Stimulated activated CD4-positive, alpha-beta T cell treated with anti-CD3 and anti-CD28 coated beads, Interleukin-15, amount 100 ng/mL, for 48 hours (primary cell): ENCODE measurements around the gene SERPINA5.

ENCODE experiments used
- DNase-seq, 2 donors: peaks; one replicate each; pipeline ENCODE4 v3.0.0-alpha.2; 2020; ENCODE audit warnings: low read depth in 2 of 2

Gene SERPINA5

DNA sequence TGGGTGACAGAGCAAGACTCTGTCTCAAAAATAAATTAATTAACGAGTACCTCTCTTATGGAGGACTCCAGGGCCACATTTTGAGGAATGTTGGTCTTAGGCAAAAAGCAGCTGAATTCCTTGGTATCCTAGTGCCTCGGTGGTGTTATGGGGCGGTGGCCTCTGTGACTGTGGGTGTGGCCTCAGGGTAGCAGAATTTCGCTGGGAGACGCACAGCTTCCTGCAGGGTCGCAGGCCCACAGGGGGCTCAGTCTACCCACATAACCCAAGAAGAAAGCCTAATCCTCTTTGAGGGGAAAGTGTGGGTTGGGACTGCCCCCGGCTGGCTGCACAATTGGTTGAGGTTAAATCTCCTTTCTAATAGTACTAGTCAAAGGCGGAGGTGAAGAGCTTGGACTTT, 31.2 kb upstream of the SERPINA5 start:
- no peak for DNase-seq

DNA sequence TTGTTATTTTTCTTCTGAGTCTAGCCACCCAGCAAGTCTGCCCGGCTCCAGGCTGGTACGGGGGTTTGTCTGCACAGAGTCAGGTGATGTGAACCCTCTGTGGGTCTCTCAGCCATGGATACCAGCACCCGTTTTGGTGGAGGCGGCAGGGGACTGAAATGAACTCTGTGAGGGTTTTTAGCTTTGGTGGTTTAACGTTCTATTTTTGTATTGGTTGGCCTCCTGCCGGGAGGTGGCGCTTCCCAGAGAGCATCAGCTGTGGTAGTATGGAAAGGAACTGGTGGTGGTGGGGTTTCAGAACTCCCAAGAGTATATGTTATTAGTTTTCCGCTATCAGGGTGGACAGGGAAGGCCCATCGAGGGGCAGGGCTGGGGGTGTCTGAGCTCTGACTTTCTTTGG, 25.2 kb upstream of the SERPINA5 start:
- DNase-seq = no peak

DNA sequence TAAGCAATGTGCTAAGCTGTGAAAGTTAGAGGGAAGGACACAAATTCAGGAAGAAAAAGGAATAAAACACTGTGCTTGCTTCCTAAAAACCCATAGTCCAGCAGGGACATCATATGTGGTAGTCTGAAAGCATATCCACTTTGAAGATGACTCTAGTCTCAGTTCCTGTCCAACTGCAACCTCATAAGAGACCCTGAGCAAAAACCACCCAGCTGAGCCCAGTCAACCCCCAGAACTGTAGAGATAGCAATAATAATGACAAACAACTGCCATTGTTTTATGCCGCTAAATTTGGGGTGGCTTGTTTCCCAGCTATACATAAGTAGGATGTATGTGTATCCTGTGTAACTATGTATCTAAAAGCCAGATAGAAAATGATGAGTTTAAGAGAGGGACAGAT, 23.9 kb upstream of the SERPINA5 start:
- DNase-seq = no peak

DNA sequence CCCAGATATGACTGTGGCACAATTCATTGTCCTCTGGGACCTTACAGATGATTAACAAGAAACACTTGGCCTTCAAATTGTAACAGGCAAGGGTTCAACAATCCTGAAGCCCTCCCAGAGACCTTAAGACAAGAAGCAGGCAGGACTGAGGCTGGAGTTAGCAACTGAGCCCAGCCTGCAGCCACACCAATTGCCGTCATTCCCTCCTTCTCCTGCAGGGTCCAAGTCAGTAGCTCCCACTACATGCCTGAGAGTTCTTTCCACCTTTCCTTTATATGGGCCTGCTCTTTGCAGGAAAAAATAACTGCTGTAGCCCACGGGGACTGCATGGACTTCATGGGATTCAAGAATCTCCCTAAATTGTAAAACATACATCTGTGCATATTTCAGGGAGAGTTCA, 22.4 kb upstream of the SERPINA5 start:
- DNase-seq = no peak

DNA sequence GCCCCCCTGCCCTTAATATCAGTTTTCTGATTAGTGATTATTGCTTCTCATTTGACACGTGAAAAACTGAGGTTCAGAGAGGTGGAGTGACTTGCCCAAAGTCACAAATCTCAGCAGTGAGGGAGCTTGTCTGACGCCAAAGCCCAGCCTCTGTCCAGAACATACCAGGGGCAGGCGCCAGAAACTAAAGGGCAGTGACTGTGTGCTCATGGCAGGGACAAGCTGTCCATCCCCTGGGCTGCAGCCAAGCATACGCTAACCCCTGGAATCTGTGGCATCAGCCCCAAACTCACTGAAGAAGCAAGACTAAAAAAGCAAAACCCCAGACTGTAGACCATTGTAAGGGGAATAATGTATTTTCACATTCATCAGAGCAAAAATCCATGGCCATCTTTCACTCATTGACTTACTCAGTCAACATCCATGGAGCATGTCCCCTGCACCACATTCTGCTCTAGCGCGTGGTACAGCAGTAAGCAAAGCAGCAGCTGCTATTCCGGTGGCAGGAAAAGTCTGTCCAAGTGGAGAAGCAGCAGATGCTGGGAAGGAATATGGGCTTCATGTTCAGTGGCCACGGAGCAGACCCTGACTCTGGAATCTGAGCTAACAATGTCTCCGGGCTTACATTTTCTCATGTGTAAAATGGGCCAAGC, 21.5 kb upstream of the SERPINA5 start:
- DNase-seq = no peak

DNA sequence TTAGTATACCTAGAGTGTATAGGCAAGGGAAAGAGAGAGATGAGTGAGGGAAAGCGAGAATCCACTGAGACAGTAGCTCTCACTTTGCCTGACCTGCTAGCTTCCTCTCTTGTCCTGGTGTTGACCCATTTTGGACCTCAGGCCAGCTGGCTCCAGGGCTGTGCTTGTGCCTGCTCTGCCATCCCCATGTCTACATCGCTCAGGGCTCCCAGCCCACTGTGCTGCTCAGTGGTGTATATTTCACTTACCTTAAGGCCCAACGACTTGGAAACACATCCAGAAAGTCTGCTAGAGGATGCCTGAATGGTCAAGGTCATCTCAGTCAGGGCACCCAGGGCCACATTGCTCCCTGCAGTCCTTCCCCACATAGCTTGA, 20.9 kb upstream of the SERPINA5 start:
- DNase-seq = no peak

DNA sequence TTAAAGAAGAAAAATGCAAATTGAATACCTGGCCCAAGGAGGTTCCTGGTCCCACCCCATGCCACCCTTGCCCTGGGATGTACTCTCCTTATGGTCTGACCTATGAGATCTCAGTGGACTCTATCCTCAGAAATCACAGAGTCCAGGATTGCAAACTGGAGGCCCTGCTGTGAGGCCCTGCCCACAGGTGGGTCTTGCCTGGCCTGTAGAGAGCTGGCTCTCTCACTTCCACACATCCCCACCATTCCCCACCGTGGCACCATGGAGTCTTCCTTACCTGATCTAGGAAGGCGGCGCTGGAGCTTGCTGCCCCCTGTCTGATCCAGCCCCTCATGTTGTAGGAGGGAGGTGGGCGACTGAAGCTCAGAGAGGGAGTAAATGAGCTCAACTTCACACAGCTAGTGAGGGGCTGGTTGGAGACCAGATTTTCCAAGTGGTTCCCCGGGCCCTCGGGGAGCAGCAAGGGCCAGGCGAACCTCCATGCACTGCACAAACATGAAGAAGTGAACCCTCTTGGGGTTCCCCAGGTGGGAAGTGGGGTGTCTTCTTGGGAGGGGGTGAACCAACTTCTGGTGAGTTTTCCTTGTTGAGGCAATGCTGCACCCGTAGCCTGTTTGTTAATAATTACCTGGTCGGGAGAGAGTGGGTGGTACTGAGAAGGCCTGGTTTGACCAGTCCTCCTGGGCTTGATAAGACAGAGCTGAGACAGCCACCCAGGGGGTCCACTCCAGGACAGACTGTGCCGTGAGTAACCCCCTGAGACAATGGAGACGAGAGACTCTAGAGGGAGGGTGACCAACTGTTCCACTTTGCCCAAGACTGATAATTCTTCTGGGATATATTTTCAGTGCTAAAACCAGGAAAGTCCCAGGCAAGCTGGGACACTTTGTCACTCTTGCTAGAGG, 20.2 kb upstream of the SERPINA5 start, which contains the start of gene SERPINA4:
TSS of gene SERPINA4 (plus strand) at position 692 of the 905 bp plus-strand sequence. CDS start 2,041 bp downstream, outside the sequence.
- DNase-seq = no peak

DNA sequence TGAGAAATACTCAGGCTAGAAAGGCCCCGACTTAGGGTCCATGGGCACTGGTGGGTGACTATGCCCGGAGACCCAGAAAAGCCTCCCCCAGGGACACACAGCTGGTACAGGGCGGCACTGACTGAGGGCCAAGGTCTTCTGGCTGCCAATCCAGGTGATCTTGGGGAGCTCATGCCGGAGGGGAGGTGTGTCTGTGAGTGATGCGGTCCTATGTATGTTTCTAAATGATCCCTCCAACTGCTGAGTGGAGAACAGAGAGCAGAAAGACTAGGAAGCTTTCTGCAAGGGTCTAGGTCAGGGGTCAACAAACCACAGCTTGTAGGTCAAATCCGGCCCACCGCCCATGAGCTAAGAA, 19.6 kb upstream of the SERPINA5 start:
- DNase-seq = no peak

DNA sequence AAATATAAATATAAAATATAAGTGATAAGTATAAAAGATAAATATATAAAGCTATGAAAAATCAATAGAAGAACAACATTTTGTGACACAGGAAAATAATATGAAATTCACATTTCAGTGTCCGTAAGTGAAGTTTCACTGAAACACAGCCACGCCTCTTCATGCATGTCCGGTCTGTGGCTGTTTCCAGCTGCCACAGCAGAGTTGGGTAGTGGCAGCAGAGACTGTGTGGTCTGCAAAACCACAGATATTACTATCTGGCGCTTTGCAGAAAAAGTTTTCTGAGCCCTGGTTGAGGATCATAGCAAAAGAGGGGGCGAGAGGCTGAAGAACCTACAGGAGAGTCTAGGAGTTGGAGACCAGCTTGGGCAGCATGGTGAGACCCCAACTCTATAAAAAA, 19.2 kb upstream of the SERPINA5 start:
- no peak for DNase-seq

DNA sequence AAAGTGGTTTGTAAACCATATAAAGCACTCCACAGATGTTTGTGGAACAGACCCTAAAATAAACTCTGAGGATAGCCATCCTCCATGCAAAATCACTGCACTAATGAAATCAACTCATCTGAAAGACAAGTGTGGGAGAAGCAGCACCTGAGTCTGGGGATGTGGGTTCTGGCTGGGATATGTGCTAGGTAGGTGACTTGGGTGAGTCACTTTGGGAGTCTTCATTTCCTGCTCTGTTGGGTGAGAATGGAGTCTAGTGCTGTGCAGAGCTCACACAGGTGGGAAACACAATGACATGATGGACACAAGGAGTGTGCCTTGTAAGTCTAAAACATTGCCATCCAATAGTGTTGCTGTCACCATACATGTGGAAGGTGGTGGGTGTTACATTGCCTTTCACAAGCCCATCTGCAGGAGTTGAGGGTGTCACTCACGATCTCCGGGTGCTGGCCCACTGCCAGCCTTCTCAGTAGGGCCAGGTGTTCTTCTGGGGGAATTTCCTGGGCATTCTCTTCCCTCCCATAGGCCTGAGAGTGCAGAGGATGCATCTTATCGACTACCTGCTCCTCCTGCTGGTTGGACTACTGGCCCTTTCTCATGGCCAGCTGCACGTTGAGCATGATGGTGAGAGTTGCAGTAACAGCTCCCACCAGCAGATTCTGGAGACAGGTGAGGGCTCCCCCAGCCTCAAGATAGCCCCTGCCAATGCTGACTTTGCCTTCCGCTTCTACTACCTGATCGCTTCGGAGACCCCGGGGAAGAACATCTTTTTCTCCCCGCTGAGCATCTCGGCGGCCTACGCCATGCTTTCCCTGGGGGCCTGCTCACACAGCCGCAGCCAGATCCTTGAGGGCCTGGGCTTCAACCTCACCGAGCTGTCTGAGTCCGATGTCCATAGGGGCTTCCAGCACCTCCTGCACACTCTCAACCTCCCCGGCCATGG, 18.0 kb upstream of the SERPINA5 start:
- no peak for DNase-seq

DNA sequence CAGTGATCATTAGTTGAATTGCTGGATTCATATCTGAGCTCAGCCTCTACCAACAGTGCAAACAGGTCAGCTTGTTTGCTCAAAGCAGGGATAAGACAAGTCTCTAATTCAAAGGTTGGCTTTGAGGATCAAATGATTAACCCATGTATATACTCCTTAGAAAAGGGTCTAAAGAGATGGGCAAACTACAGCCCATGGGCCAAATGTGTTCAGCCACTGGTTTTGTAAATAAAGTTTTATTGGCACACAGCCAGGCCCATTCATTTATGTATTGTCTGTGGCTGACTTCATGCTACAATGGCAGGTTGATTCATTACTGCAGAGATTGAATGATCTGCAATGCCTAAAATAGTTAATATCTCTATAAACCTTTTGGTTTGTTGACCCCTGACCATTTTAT, 16.8 kb upstream of the SERPINA5 start:
- DNase-seq = no peak

DNA sequence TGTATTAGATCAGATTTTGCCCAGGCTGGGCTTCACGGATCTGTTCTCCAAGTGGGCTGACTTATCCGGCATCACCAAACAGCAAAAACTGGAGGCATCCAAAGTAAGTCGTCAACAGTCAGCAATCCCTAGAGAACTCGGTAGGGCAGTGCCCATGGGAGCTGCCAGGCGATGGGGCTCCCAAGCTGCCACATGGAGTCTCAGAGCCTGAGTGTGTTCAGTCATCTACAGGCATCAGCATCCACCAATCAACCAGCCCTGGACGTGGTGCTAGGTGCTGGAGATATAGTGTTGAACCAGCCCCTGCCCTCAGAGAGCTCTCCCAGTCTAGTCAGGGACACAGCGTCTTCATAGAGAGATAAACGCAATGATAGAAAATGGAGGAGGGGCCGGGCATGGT, 13.0 kb upstream of the SERPINA5 start:
- no peak for DNase-seq

DNA sequence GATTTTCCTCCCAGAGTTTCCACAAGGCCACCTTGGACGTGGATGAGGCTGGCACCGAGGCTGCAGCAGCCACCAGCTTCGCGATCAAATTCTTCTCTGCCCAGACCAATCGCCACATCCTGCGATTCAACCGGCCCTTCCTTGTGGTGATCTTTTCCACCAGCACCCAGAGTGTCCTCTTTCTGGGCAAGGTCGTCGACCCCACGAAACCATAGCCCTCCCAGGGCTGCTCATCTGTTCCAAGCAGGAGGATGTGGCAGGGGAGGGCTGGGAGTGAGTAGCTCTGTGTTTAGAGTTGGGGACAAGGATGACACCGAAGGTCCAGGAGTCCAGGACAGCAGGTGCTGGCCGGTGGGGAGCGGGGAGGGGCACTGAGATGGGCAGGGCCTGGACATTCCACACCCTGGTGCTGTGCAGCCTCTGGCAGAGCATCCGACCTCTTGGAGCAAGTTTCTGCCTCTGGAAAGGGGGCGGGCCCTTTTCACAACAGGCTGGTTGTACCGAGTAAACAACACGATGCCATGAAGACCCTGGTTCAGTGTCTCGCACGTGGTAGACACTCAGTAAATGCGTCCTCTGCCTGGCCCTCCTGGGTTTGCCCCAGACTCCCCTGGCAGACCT, 11.7 kb upstream of the SERPINA5 start:
- DNase-seq = no peak

DNA sequence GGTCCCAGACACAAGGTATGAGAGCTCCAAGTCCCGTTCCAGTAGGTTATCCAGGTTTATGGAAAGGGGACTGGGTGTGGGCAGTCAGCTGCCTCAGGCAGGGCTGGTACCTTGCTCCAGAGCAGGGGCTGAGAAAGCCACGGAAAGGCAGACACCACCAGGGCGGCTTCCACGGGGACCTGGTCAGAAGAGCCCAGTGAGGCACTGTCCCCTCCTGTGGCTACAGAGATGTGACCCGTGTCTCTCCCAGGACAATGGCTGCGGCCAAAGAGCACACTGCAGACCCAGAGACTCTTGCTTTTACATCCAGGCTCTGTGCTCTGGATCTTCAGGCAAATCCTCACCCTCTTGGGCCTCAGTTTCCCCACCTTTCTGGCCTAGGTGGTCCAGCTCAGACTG, 11.2 kb upstream of the SERPINA5 start:
- DNase-seq = no peak

DNA sequence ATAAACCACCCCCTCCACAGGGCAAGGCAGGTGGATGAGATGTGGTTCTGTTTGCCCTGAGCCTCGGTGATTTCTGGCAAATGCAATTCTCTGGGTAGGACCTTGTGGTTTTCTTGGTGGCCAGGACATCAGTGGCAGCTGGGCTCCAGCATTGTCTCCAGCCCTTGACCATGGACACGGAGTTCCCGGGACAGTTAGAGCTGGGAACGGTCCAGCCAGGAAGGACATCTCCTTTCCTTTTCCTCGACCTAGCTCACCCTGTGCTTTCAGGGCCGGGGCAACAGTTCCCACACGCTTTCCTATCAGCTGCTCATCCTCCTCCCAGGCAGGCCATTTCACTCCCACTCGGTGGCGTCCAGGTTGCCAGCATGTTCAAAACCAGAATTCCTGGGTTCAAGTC, 10.8 kb upstream of the SERPINA5 start:
- no peak for DNase-seq

DNA sequence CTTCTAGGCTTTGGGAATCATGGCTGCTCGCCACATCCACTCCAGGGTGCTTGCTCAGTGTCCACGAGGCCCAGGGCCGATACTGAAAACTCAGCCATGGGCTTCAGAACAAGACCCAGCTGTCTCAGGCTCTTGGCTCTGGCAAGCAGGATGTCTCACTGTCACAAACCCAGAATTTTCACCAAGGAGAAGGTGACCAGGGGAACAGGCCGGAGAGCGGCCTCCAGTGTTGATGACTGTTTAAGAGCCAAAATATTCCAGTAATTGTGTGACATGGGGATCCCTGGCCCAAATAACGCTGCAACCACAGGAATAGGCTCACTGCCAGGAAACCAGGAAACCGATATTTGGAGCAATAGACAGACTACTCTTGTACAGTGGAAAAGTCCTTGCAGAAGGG, 9.8 kb upstream of the SERPINA5 start:
- no peak for DNase-seq

DNA sequence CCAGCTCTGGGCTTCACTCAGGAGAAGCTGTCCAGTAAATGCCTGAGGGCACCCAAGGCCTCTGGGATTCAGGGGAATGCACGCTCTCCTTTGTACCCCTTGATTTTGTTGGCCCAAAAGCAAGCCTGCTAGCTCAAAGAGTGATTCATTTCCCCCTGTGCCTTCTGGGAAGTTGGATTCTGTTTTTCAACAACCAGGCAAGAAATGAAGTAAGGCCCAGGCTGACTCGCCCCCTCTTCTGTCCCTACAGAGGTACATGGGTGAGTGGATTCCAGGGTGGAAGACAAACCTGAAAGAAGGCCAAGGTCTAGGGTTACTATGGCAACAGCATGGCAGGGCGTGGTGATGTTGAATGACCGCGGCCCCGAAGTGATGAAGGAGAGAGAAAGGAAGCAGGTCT, 9.3 kb upstream of the SERPINA5 start:
- DNase-seq = no peak

DNA sequence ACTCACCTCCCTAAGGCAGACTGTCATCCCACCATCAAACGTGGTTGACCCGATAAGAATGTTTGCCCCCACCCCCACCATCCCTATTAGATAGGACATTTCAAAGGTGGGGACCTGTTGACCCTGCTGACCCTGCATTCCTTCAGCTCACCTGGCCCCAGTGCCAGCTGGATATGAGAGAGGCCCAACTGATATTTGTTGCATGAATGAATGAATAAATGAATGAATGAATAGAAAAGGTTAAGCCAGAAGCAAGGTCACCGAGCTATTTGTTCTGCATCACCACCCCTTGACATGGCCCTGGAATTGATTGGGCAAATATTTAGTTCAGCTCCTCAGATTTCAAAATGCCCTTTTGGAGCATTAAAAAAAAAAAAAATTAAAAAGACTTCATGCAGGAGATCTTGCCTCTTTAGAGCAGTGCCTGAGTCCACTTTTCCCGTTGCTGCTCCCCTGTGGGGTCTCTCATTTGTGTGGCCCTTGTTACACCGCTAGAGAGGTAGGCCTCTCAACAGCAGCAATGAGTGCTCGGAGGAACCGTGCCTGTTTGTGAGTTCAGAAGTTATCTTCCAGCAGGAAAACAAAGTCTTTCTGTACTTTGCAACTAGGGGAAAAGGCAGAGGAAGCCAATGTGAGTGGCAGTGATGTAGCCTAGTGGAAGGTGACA, 8.5 kb upstream of the SERPINA5 start:
- DNase-seq = no peak

DNA sequence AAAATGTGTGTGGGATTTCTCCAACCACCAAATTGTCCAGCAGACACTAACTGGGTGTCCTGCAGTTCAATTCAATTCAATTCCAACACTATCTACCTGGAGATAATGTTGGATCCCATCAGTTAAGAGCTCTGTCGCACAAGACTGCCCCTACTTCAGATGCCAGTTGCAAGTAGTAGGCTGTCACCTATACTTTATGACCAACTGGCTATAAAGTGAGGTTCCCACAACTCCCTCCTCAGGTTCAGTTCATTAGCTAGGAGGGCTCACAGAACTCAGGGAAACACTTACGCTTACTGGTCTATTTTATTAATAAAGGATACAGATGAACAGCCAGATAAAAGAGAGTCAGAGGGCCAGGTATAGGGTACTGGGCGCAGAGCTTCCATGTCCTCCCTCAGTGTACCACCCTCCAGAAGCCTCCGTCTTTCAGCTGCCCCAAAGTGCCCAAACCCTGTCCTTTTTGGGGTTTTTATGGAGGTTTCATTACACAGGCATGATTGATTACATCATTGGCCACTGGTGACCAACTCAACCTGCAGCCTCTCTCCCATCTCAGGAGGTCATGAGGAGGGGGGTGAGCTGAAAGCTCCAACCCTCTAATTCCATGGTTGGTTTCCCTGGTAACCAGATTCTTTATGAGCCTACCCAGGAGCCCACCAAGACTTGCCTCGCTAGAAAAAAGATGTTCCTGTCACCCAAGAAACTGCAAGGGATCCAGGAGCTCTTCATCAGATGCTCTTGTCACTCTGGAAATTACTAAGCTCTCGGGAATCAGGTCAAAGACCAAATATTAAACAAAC, 7.5 kb upstream of the SERPINA5 start:
- no peak for DNase-seq

DNA sequence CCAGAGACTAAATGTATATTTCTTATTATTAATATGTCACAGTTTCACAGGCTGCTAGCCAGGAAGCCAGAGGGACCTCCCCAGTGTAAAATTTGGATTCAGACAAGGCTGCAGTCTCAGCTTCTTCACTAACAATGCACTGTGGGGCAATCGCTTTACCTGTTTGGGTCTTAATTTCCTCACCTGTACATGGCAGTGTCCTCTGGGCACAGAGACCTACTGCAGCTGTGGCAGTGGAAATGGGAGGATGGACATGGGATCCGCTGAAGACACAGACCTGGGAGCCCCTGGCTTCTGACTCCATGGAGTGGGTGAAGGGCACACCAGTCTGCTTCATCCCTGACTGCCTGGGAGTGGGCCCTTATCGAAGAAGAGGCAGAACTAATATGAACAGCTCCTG, 6.9 kb upstream of the SERPINA5 start:
- DNase-seq = no peak
